Lung (tissue), 12 donors: ENCODE data around the gene NES. TPM values are rescaled to one million over a fixed set of nuclear protein-coding genes. Genes with fewer than 3 reads are reported as not detected.

Experiments used
- ATAC-seq: fragments of 200-7000 bp; cut with Tn5 transposase; one replicate; pipeline ENCODE4 v1.9.1; 2020; ENCODE audit warnings: moderate number of reproducible peaks; ENCODE audit not compliant: insufficient read depth, low FRiP score
- DNase-seq, 3 donors: peaks; one replicate each; pipeline ENCODE4 v3.0.0-alpha.2; 2013 to 2017
- H3K27ac ChIP-seq, 2 donors: one replicate each; pipeline ENCODE4 v1.5.1; 2013; ENCODE audit warnings: mild to moderate bottlenecking in 2 of 2, moderate library complexity in 2 of 2, control low read depth in 1 of 2, inconsistent platforms in 1 of 2, low read depth in 1 of 2, low read length in 1 of 2
- H3K27me3 ChIP-seq, 3 donors: one replicate each; pipeline ENCODE4 v1.5.1; 2013; ENCODE audit warnings: low read length in 2 of 3; ENCODE audit not compliant: control insufficient read depth in 3 of 3, insufficient read depth in 3 of 3
- H3K36me3 ChIP-seq, 4 donors: one replicate each; pipeline ENCODE4 v1.5.1; 2013; ENCODE audit warnings: low read length in 4 of 4, mild to moderate bottlenecking in 1 of 4, moderate library complexity in 1 of 4; ENCODE audit not compliant: control insufficient read depth in 4 of 4, insufficient read depth in 4 of 4
- H3K4me1 ChIP-seq, 5 donors: one replicate each; pipeline ENCODE4 v1.5.1; 2013; ENCODE audit warnings: low read length in 5 of 5, mild to moderate bottlenecking in 2 of 5, moderate library complexity in 1 of 5; ENCODE audit not compliant: control insufficient read depth in 5 of 5, insufficient read depth in 5 of 5
- H3K4me3 ChIP-seq: one replicate; pipeline ENCODE4 v1.5.1; 2013; ENCODE audit warnings: mild to moderate bottlenecking, control low read depth, moderate library complexity
- H3K9ac ChIP-seq, 2 donors: one replicate each; pipeline ENCODE4 v1.5.1; 2013; ENCODE audit warnings: low read length in 2 of 2, control low read depth in 1 of 2; ENCODE audit not compliant: insufficient read depth in 1 of 2
- H3K9me3 ChIP-seq, 4 donors: one replicate each; pipeline ENCODE4 v1.5.1; 2013; ENCODE audit warnings: low read length in 3 of 4, mild to moderate bottlenecking in 1 of 4, moderate library complexity in 1 of 4; ENCODE audit not compliant: control insufficient read depth in 4 of 4, insufficient read depth in 3 of 4
- WGBS, 2 donors: extraction: QIAGEN DNeasy Blood & Tissue Kit; methylation state at CpG; one replicate each; pipeline ENCODE4 v1.1.7; 2013; 5-methylcytosine and 5-hydroxymethylcytosine counted together
- polyA plus RNA-seq, 2 donors: library from polyadenylated mRNA; stranded (reverse); fragments of 200-250 nt; gene quantifications; one replicate each; pipeline ENCODE4 v1.2.1, GENCODE V29; 2013
- total RNA-seq, 2 donors: library from RNA; depleted of rRNA in 1 of 2; stranded (reverse); fragments of >200 nt in 1 of 2; gene quantifications; one replicate each; pipeline ENCODE4 v1.2.1, GENCODE V29; 2014 to 2021
- TF ChIP-seq, protein P1 (sequence below): IDR thresholded peaks from 2 replicates; pipeline ENCODE4 v1.5.1; 2012; ENCODE audit warnings: mild to moderate bottlenecking; ENCODE audit errors: control extremely low read depth, extremely low read depth
- donor health status: control.
- donor health status: control.
- donor health status: Bipolar disorder and iron deficiency.
- donor health status: healthy.
- donor health status: DM: yes; HTN: yes; CAD: no.

NES gene
- total and polyA plus RNA-seq, 4 donors: 17.6 to 57.4 (median 34.2) TPM

GRCh38 chr1:156652131-156652991, 24.8 kb downstream of the NES start:
- TF ChIP-seq, protein P1, sequence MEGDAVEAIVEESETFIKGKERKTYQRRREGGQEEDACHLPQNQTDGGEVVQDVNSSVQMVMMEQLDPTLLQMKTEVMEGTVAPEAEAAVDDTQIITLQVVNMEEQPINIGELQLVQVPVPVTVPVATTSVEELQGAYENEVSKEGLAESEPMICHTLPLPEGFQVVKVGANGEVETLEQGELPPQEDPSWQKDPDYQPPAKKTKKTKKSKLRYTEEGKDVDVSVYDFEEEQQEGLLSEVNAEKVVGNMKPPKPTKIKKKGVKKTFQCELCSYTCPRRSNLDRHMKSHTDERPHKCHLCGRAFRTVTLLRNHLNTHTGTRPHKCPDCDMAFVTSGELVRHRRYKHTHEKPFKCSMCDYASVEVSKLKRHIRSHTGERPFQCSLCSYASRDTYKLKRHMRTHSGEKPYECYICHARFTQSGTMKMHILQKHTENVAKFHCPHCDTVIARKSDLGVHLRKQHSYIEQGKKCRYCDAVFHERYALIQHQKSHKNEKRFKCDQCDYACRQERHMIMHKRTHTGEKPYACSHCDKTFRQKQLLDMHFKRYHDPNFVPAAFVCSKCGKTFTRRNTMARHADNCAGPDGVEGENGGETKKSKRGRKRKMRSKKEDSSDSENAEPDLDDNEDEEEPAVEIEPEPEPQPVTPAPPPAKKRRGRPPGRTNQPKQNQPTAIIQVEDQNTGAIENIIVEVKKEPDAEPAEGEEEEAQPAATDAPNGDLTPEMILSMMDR: no peak
- Histone ChIP-seq H3K4me3 (no peak overlapping the region), H3K4me1 (peaks cover 0 to 14% (median 2%) of the 10 kb centered on the region in 5 donors), H3K36me3 (no peaks in the 10 kb centered on the region), H3K9me3 (peaks cover 0 to 2% (median 0%) of the 10 kb centered on the region in 4 donors), H3K9ac (no peak overlapping the region), H3K27me3 (peaks cover 0 to 47% (median 8%) of the 10 kb centered on the region in 3 donors), H3K27ac (no peak overlapping the region)
- WGBS, 2 donors: 44 to 47% methylated on average over 16 of the region's 16 CpGs
- no peak for ATAC-seq
- DNase-seq: peak; percentile 59 to 76 (median 74)

DNA sequence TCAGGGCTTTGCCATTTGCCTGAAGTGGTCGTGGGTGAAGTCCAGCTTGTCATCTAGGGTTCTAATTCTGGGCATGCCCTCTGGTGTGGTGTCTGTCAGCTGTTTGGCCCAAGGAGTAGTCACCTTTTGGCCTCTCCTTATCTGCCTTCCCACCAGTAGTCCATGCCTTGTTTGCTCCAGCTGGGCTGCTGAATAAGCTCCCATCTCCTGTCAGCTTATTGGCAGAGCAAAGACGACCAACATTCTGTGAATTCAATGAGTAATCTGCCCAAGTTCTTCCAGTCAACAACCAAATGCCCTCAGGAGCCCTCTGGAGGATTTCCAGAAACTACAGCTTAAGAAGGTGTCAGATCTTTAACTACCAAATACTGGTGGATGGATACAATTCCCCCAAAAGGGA, 28.3 kb downstream of the NES start:
- WGBS, 2 donors: 16 to 23% methylated on average over 2 of the region's 2 CpGs
- ATAC-seq (no peak), DNase-seq (peak in 1 of 3 donors; percentile 9)
- H3K9ac ChIP-seq: no peak overlapping the region
- H3K27me3 ChIP-seq: peaks cover 10 to 64% (median 33%) of the 10 kb centered on the region in 3 donors
- no peak overlapping the region for H3K27ac ChIP-seq
- TF ChIP-seq, protein P1: no peak
- no peaks in the 10 kb centered on the region for H3K36me3 ChIP-seq
- no peak overlapping the region for H3K4me3 ChIP-seq
- H3K4me1 ChIP-seq: no peaks in the 10 kb centered on the region
- peaks cover 0 to 2% (median 0%) of the 10 kb centered on the region in 4 donors for H3K9me3 ChIP-seq

DNA sequence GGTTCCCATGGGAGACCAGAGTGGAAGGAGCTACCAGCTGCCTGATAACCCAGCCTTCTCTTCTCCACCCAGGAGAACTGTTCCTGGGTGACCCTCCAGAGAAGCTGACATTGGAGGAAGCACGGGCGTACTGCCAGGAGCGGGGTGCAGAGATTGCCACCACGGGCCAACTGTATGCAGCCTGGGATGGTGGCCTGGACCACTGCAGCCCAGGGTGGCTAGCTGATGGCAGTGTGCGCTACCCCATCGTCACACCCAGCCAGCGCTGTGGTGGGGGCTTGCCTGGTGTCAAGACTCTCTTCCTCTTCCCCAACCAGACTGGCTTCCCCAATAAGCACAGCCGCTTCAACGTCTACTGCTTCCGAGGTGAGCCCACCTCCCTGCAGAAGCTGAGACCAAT, 28.7 kb downstream of the NES start:
- Histone ChIP-seq H3K36me3 (no peaks in the 10 kb centered on the region), H3K27ac (no peak overlapping the region), H3K9me3 (peaks cover 0 to 2% (median 0%) of the 10 kb centered on the region in 4 donors), H3K4me3 (no peak overlapping the region), H3K27me3 (peaks cover 10 to 64% (median 36%) of the 10 kb centered on the region in 3 donors), H3K4me1 (no peaks in the 10 kb centered on the region), H3K9ac (no peak overlapping the region)
- 76 to 81% methylated on average over 10 of the region's 10 CpGs for WGBS, 2 donors
- ATAC-seq (no peak), DNase-seq (no peak)
- TF ChIP-seq, protein P1: no peak
